Liver (tissue), 9 donors: ENCODE measurements around the gene NARF. TPM values are rescaled to one million over a fixed set of nuclear protein-coding genes. Genes with fewer than 3 reads are reported as not detected.

Experiments used
- DNase-seq: peaks from one replicate; pipeline ENCODE4 v3.0.0-alpha.2; 2017; ENCODE audit warnings: low spot score
- H3K27ac ChIP-seq, 2 donors: one replicate each; pipeline ENCODE4 v1.7.0; 2013; ENCODE audit warnings: inconsistent platforms in 2 of 2, low read length in 2 of 2, control low read depth in 1 of 2, low read depth in 1 of 2, mild to moderate bottlenecking in 1 of 2
- H3K27me3 ChIP-seq, 4 donors: one replicate each; pipeline versions ENCODE4 v1.6.1 to v1.7.0; 2013; ENCODE audit warnings: low read length in 3 of 4, inconsistent platforms in 1 of 4, mild to moderate bottlenecking in 1 of 4, moderate library complexity in 1 of 4; ENCODE audit not compliant: control insufficient read depth in 4 of 4, insufficient read depth in 4 of 4
- H3K36me3 ChIP-seq, 4 donors: one replicate each; pipeline versions ENCODE4 v1.6.1 to v1.7.0; 2013; ENCODE audit warnings: low read length in 3 of 4, mild to moderate bottlenecking in 3 of 4, low read depth in 1 of 4, moderate library complexity in 1 of 4; ENCODE audit not compliant: control insufficient read depth in 4 of 4, insufficient read depth in 3 of 4
- H3K4me1 ChIP-seq, 4 donors: one replicate each; pipeline versions ENCODE4 v1.6.1 to v1.7.0; 2013; ENCODE audit warnings: low read length in 3 of 4, mild to moderate bottlenecking in 3 of 4, moderate library complexity in 1 of 4; ENCODE audit not compliant: control insufficient read depth in 4 of 4, insufficient read depth in 4 of 4
- H3K4me3 ChIP-seq, 3 donors: one replicate each; pipeline versions ENCODE4 v1.6.1 to v1.7.0; 2013; ENCODE audit warnings: low read length in 3 of 3, control low read depth in 1 of 3, low read depth in 1 of 3, mild to moderate bottlenecking in 1 of 3
- H3K9ac ChIP-seq, 2 donors: one replicate each; pipeline ENCODE4 v1.7.0; 2013; ENCODE audit warnings: low read length in 2 of 2, mild to moderate bottlenecking in 2 of 2, moderate library complexity in 2 of 2, control low read depth in 1 of 2, low read depth in 1 of 2
- H3K9me3 ChIP-seq, 4 donors: one replicate each; pipeline versions ENCODE4 v1.6.1 to v1.7.0; 2013; ENCODE audit warnings: low read length in 3 of 4; ENCODE audit not compliant: control insufficient read depth in 4 of 4
- CTCF ChIP-seq: fragments of 150-350 bp; IDR thresholded peaks from 2 replicates; pipeline ENCODE4 v1.5.1; 2017; ENCODE audit warnings: improper control_type of control experiment, low read depth, low read length; ENCODE audit not compliant: missing input control
- EGR1 ChIP-seq, 2 donors: IDR thresholded peaks; 2 replicates each; pipeline ENCODE4 v1.6.1; 2016 to 2018; ENCODE audit warnings: antibody characterized with exemption in 2 of 2, low read depth in 2 of 2
- FOXA1 ChIP-seq: IDR thresholded peaks from 2 replicates; pipeline ENCODE4 v1.6.1; 2016; ENCODE audit warnings: antibody characterized with exemption
- FOXA2 ChIP-seq: IDR thresholded peaks from 2 replicates; pipeline ENCODE4 v1.6.1; 2016; ENCODE audit warnings: antibody characterized with exemption
- GABPA ChIP-seq, 2 donors: IDR thresholded peaks in 1 of 2; conservative IDR thresholded peaks in 1 of 2; 2 replicates each; pipeline ENCODE4 v1.6.1; 2016; ENCODE audit warnings: antibody characterized with exemption in 2 of 2, mild to moderate bottlenecking in 1 of 2, moderate library complexity in 1 of 2
- HNF4A ChIP-seq, 2 donors: conservative IDR thresholded peaks; 2 replicates each; pipeline ENCODE4 v1.6.1; 2016; ENCODE audit warnings: antibody characterized with exemption in 2 of 2, mild to moderate bottlenecking in 2 of 2
- HNF4G ChIP-seq: IDR thresholded peaks from 2 replicates; pipeline ENCODE4 v1.6.1; 2016; ENCODE audit warnings: antibody characterized with exemption
- JUND ChIP-seq, 2 donors: IDR thresholded peaks; 2 replicates each; pipeline ENCODE4 v1.6.1; 2016; ENCODE audit warnings: antibody characterized with exemption in 2 of 2
- MAX ChIP-seq: IDR thresholded peaks from 2 replicates; pipeline ENCODE4 v1.6.1; 2016; ENCODE audit warnings: antibody characterized with exemption
- NR2F2 ChIP-seq: IDR thresholded peaks from 2 replicates; pipeline ENCODE4 v1.6.1; 2016; ENCODE audit warnings: antibody characterized with exemption
- RAD21 ChIP-seq, 2 donors: IDR thresholded peaks; 2 replicates each; pipeline ENCODE4 v1.6.1; 2016; ENCODE audit warnings: antibody characterized with exemption in 2 of 2, mild to moderate bottlenecking in 2 of 2
- RXRA ChIP-seq, 2 donors: IDR thresholded peaks; 2 replicates each; pipeline ENCODE4 v1.6.1; 2017 to 2018; ENCODE audit warnings: antibody characterized with exemption in 2 of 2, mild to moderate bottlenecking in 1 of 2
- SP1 ChIP-seq: IDR thresholded peaks from 2 replicates; pipeline ENCODE4 v1.6.1; 2018; ENCODE audit warnings: antibody characterized with exemption, mild to moderate bottlenecking
- TAF1 ChIP-seq: conservative IDR thresholded peaks from 2 replicates; pipeline ENCODE4 v1.6.1; 2016; ENCODE audit warnings: antibody characterized with exemption, mild to moderate bottlenecking
- YY1 ChIP-seq: IDR thresholded peaks from 2 replicates; pipeline ENCODE4 v1.6.1; 2016; ENCODE audit warnings: antibody characterized with exemption, mild to moderate bottlenecking
- WGBS: extraction: QIAGEN DNeasy Blood & Tissue Kit; methylation state at CpG from one replicate; pipeline ENCODE4 v1.1.7; 2013; 5-methylcytosine and 5-hydroxymethylcytosine counted together
- polyA plus RNA-seq, 2 donors: library from polyadenylated mRNA; stranded (reverse) in 1 of 2; unstranded in 1 of 2; fragments of 200-250 nt in 1 of 2; fragments of >200 nt in 1 of 2; fragmentation: Nextera tagmentation in 1 of 2; extraction: Ambion mirVana in 1 of 2; gene quantifications; one replicate each; pipeline versions ENCODE4 v1.2.1 to v1.2.3, GENCODE V29; 2013 to 2015
- total RNA-seq, 2 donors: library from RNA; depleted of rRNA; stranded (reverse); fragments of >200 nt; gene quantifications; one replicate each; pipeline ENCODE4 v1.2.3, GENCODE V29; 2014
- TF ChIP-seq, protein P1 (sequence below): IDR thresholded peaks from 2 replicates; pipeline ENCODE4 v1.6.1; 2016; ENCODE audit warnings: antibody characterized with exemption
- TF ChIP-seq, protein P2 (sequence below): IDR thresholded peaks from 2 replicates; pipeline ENCODE4 v1.6.1; 2016; ENCODE audit warnings: antibody characterized with exemption
- TF ChIP-seq, protein P3 (sequence below): IDR thresholded peaks from 2 replicates; pipeline ENCODE4 v1.6.1; 2016; ENCODE audit warnings: antibody characterized with exemption, mild to moderate bottlenecking
- donor health status: healthy.
- donor health status: healthy.
- donor health status: healthy.
- donor health status: healthy.
- donor health status: healthy.

Gene NARF
- total and polyA plus RNA-seq, 4 donors: 19.8 to 87.5 (median 26.2) TPM

- Histone ChIP-seq H3K9me3 (no peaks in the 10 kb centered on the region), H3K4me1 (peaks cover 0 to 12% (median 2%) of the 10 kb centered on the region in 4 donors), H3K4me3 (no peak overlapping the region), H3K27me3 (no peaks in the 10 kb centered on the region), H3K36me3 (no peaks in the 10 kb centered on the region), H3K9ac (no peak overlapping the region), H3K27ac (no peak overlapping the region)
- DNase-seq: no peak
- 90% methylated on average over 12 of the region's 12 CpGs for WGBS
- TF ChIP-seq MAX (no peak), EGR1 (IDR thresholded peaks at IDR 0.05; ENCODE audit: low read depth in 2 of 2) (no peak), HNF4G (no peak), GABPA (IDR thresholded peaks at IDR 0.05 in 1 of 2, conservative IDR thresholded peaks at IDR 0.05 in 1 of 2) (no peak), JUND (IDR thresholded peaks at IDR 0.05) (no peak), SP1 (no peak), YY1 (no peak), TAF1 (no peak)
- TF ChIP-seq, protein P1, sequence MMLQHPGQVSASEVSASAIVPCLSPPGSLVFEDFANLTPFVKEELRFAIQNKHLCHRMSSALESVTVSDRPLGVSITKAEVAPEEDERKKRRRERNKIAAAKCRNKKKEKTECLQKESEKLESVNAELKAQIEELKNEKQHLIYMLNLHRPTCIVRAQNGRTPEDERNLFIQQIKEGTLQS: no peak
- TF ChIP-seq, protein P2, sequence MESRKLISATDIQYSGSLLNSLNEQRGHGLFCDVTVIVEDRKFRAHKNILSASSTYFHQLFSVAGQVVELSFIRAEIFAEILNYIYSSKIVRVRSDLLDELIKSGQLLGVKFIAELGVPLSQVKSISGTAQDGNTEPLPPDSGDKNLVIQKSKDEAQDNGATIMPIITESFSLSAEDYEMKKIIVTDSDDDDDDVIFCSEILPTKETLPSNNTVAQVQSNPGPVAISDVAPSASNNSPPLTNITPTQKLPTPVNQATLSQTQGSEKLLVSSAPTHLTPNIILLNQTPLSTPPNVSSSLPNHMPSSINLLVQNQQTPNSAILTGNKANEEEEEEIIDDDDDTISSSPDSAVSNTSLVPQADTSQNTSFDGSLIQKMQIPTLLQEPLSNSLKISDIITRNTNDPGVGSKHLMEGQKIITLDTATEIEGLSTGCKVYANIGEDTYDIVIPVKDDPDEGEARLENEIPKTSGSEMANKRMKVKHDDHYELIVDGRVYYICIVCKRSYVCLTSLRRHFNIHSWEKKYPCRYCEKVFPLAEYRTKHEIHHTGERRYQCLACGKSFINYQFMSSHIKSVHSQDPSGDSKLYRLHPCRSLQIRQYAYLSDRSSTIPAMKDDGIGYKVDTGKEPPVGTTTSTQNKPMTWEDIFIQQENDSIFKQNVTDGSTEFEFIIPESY: no peak
- TF ChIP-seq, protein P3, sequence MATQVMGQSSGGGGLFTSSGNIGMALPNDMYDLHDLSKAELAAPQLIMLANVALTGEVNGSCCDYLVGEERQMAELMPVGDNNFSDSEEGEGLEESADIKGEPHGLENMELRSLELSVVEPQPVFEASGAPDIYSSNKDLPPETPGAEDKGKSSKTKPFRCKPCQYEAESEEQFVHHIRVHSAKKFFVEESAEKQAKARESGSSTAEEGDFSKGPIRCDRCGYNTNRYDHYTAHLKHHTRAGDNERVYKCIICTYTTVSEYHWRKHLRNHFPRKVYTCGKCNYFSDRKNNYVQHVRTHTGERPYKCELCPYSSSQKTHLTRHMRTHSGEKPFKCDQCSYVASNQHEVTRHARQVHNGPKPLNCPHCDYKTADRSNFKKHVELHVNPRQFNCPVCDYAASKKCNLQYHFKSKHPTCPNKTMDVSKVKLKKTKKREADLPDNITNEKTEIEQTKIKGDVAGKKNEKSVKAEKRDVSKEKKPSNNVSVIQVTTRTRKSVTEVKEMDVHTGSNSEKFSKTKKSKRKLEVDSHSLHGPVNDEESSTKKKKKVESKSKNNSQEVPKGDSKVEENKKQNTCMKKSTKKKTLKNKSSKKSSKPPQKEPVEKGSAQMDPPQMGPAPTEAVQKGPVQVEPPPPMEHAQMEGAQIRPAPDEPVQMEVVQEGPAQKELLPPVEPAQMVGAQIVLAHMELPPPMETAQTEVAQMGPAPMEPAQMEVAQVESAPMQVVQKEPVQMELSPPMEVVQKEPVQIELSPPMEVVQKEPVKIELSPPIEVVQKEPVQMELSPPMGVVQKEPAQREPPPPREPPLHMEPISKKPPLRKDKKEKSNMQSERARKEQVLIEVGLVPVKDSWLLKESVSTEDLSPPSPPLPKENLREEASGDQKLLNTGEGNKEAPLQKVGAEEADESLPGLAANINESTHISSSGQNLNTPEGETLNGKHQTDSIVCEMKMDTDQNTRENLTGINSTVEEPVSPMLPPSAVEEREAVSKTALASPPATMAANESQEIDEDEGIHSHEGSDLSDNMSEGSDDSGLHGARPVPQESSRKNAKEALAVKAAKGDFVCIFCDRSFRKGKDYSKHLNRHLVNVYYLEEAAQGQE: no peak
Observed at GRCh38 chr17:82503094-82503727, 44.7 kb downstream of the NARF start.

GRCh38 chr17:82503728-82504308 lies 45.3 kb downstream of the NARF start:
- H3K9me3 ChIP-seq: no peaks in the 10 kb centered on the region
- peaks cover 0 to 13% (median 2%) of the 10 kb centered on the region in 4 donors for H3K4me1 ChIP-seq
- no peak for TF ChIP-seq HNF4G
- no peak for TF ChIP-seq HNF4A (conservative IDR thresholded peaks at IDR 0.05)
- TF ChIP-seq EGR1 (IDR thresholded peaks at IDR 0.05; ENCODE audit: low read depth in 2 of 2): no peak
- TF ChIP-seq FOXA2: no peak
- TF ChIP-seq, protein P3: no peak
- TF ChIP-seq CTCF: no peak
- no peak for TF ChIP-seq FOXA1
- TF ChIP-seq RXRA (IDR thresholded peaks at IDR 0.05): no peak
- TF ChIP-seq YY1: no peak
- TF ChIP-seq NR2F2: no peak
- TF ChIP-seq, protein P1: no peak
- TF ChIP-seq SP1: no peak
- no peak for TF ChIP-seq GABPA (IDR thresholded peaks at IDR 0.05 in 1 of 2, conservative IDR thresholded peaks at IDR 0.05 in 1 of 2)
- TF ChIP-seq RAD21 (IDR thresholded peaks at IDR 0.05): no peak
- no peak for TF ChIP-seq JUND (IDR thresholded peaks at IDR 0.05)
- no peak for TF ChIP-seq TAF1
- H3K27me3 ChIP-seq: no peaks in the 10 kb centered on the region
- H3K9ac ChIP-seq: no peak overlapping the region
- WGBS: 91% methylated on average over 21 of the region's 21 CpGs
- H3K27ac ChIP-seq: no peak overlapping the region
- no peaks in the 10 kb centered on the region for H3K36me3 ChIP-seq
- H3K4me3 ChIP-seq: no peak overlapping the region
- no peak for DNase-seq
